HL-60 (cell line): Measurements from ENCODE around the gene GPR142.

Experiments used
- DNase-seq, 2 experiments: peaks; one replicate each; pipeline ENCODE4 v3.0.0-alpha.2; 2010 to 2020; ENCODE audit warnings: low read depth in 1 of 2, low spot score in 1 of 2
- H3K27ac ChIP-seq: fragments of 250-450 bp; sonication (Bioruptor Pico); replicated peaks from 2 replicates; pipeline ENCODE4 v1.5.1; 2020; ENCODE audit warnings: mild to moderate bottlenecking, moderate library complexity
- H3K27me3 ChIP-seq: fragments of 250-450 bp; sonication (Bioruptor Pico); 2 replicates; pipeline ENCODE4 v1.5.1; 2021; ENCODE audit warnings: mild to moderate bottlenecking, moderate library complexity; ENCODE audit not compliant: insufficient read depth, poor library complexity, severe bottlenecking
- H3K4me3 ChIP-seq: replicated peaks from 2 replicates; pipeline ENCODE4 v1.5.1; 2011; ENCODE audit warnings: mild to moderate bottlenecking, control low read depth, low read length; ENCODE audit not compliant: insufficient read depth
- GABPA ChIP-seq: IDR thresholded peaks from 2 replicates; pipeline ENCODE4 v1.6.1; 2012; ENCODE audit warnings: low read depth
- POLR2AphosphoS5 ChIP-seq: IDR thresholded peaks from 2 replicates; pipeline ENCODE4 v1.6.1; 2012; ENCODE audit warnings: low read depth
- SPI1 ChIP-seq: IDR thresholded peaks from 2 replicates; pipeline ENCODE4 v1.6.1; 2012; ENCODE audit warnings: low read depth, mild to moderate bottlenecking, borderline replicate concordance
- TF ChIP-seq, protein P1 (sequence below): IDR thresholded peaks from one replicate; pipeline ENCODE4 v1.5.1; 2011; ENCODE audit warnings: low read length, control low read depth, inconsistent platforms; ENCODE audit not compliant: insufficient read depth
- TF ChIP-seq, protein P2 (sequence below): IDR thresholded peaks from 2 replicates; pipeline ENCODE4 v1.6.1; 2012; ENCODE audit warnings: low read depth; ENCODE audit not compliant: insufficient replicate concordance

The GPR142 gene

GRCh38 chr17:74332017-74332650 lies 35.2 kb upstream of the GPR142 start:
- H3K4me3 ChIP-seq, result no peak overlapping the region
- H3K27ac ChIP-seq, result no peak overlapping the region
- no peak for TF ChIP-seq GABPA
- TF ChIP-seq SPI1, result no peak
- TF ChIP-seq, protein P1, sequence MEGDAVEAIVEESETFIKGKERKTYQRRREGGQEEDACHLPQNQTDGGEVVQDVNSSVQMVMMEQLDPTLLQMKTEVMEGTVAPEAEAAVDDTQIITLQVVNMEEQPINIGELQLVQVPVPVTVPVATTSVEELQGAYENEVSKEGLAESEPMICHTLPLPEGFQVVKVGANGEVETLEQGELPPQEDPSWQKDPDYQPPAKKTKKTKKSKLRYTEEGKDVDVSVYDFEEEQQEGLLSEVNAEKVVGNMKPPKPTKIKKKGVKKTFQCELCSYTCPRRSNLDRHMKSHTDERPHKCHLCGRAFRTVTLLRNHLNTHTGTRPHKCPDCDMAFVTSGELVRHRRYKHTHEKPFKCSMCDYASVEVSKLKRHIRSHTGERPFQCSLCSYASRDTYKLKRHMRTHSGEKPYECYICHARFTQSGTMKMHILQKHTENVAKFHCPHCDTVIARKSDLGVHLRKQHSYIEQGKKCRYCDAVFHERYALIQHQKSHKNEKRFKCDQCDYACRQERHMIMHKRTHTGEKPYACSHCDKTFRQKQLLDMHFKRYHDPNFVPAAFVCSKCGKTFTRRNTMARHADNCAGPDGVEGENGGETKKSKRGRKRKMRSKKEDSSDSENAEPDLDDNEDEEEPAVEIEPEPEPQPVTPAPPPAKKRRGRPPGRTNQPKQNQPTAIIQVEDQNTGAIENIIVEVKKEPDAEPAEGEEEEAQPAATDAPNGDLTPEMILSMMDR, result no peak
- TF ChIP-seq POLR2AphosphoS5, result no peak
- TF ChIP-seq, protein P2, sequence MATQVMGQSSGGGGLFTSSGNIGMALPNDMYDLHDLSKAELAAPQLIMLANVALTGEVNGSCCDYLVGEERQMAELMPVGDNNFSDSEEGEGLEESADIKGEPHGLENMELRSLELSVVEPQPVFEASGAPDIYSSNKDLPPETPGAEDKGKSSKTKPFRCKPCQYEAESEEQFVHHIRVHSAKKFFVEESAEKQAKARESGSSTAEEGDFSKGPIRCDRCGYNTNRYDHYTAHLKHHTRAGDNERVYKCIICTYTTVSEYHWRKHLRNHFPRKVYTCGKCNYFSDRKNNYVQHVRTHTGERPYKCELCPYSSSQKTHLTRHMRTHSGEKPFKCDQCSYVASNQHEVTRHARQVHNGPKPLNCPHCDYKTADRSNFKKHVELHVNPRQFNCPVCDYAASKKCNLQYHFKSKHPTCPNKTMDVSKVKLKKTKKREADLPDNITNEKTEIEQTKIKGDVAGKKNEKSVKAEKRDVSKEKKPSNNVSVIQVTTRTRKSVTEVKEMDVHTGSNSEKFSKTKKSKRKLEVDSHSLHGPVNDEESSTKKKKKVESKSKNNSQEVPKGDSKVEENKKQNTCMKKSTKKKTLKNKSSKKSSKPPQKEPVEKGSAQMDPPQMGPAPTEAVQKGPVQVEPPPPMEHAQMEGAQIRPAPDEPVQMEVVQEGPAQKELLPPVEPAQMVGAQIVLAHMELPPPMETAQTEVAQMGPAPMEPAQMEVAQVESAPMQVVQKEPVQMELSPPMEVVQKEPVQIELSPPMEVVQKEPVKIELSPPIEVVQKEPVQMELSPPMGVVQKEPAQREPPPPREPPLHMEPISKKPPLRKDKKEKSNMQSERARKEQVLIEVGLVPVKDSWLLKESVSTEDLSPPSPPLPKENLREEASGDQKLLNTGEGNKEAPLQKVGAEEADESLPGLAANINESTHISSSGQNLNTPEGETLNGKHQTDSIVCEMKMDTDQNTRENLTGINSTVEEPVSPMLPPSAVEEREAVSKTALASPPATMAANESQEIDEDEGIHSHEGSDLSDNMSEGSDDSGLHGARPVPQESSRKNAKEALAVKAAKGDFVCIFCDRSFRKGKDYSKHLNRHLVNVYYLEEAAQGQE, result no peak
- DNase-seq, result no peak
- peaks cover 10% of the 10 kb centered on the region for H3K27me3 ChIP-seq

DNA sequence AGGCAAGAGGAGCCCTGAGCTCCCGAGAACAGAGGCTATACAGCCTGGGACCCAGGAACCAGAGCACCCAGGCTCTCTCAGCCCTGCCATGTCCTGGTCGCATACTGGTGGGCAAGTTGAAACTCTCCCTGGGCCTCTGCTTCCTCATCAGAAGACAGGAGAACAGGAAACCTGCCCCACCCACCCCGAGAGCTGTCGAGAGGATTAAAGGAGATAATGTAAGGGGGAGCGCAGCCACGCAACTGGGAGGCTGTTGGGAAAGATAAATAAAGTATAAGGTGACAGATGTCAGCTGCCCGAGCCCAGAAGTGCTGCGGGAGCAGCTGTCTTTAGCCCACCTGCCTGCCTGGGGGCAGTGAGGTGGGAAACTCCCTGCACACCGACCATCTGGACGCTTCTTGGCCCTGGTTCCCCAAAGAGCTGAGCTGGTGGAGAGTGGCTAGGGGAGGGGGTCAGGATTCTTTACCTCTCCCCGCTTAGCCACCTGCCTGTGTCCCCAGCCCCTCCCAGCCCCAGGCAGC lies 34.5 kb upstream of the GPR142 start:
- TF ChIP-seq, protein P1, result no peak
- no peak for TF ChIP-seq SPI1
- TF ChIP-seq, protein P2, result no peak
- no peak for TF ChIP-seq GABPA
- no peak for TF ChIP-seq POLR2AphosphoS5

GRCh38 chr17:74334393-74335039 lies 32.8 kb upstream of the GPR142 start:
- Histone ChIP-seq H3K27ac (no peak overlapping the region), H3K4me3 (no peak overlapping the region), H3K27me3 (peaks cover 6% of the 10 kb centered on the region)
- DNase-seq, result no peak
- no peak for TF ChIP-seq SPI1
- TF ChIP-seq, protein P1, result no peak
- TF ChIP-seq, protein P2, result no peak

More for the DNA sequence above, 34.5 kb upstream of the GPR142 start:
- DNase-seq, result no peak
- H3K4me3 ChIP-seq, result no peak overlapping the region
- H3K27ac ChIP-seq, result no peak overlapping the region
- peaks cover 6% of the 10 kb centered on the region for H3K27me3 ChIP-seq
